CD1c-positive myeloid dendritic cell (primary cell): ENCODE measurements around the gene IRF9.

Source experiments
- DNase-seq: peaks from one replicate; pipeline ENCODE4 v3.0.0-alpha.2; 2016; ENCODE audit errors: extremely low spot score

The IRF9 gene, protein sequence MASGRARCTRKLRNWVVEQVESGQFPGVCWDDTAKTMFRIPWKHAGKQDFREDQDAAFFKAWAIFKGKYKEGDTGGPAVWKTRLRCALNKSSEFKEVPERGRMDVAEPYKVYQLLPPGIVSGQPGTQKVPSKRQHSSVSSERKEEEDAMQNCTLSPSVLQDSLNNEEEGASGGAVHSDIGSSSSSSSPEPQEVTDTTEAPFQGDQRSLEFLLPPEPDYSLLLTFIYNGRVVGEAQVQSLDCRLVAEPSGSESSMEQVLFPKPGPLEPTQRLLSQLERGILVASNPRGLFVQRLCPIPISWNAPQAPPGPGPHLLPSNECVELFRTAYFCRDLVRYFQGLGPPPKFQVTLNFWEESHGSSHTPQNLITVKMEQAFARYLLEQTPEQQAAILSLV

DNA sequence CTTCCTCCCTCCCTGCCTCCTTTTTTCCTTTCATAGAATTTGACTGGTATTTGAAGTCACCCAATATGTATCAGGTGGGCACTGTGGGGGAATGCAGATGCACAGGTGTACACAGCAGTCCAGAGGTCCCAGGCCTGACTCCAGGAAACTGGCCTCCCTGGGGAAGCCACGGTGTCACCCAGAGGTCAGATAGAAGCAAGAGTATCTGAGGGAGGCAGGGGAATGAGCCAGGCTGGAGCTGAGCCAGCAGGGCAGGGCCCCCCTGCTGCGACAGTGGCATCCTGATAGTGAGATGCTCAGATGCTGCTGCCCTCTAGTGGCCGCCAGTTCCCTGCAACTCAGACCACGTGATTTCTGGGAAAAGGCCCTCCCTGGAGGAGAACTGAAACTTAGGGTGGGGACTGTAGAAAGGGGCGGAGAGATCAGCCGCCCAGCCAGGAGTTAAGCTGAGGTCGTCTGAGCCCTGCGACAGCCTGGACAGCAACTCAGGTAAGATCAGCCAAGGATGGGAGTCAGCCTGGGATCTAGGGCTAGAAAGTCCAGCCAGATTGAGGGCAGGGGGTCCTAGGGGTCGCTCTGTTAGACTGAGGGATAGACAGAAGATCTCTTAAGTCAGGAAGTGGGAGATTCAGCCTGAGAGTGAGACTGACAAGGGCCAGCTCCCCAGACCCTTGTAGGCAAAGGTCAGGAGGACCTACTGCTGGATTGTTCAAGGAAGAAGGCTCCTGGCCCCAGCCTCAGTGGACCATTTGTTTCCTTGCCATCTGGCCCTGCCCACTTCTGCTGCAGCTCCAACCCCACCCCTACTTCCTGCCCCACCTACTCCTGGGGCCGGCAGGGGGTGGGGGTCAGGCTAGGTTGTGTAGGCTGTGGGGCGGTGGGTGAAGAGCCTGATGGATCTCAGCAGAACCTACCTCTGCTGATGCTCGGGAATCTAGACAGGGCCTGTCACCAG lies at the start of gene IRF9:
IRF9 (plus strand) TSS at position 416 of the 955 bp plus-strand sequence. CDS start 880 bp downstream, outside the sequence.
- DNase-seq = peak; percentile 98

DNA sequence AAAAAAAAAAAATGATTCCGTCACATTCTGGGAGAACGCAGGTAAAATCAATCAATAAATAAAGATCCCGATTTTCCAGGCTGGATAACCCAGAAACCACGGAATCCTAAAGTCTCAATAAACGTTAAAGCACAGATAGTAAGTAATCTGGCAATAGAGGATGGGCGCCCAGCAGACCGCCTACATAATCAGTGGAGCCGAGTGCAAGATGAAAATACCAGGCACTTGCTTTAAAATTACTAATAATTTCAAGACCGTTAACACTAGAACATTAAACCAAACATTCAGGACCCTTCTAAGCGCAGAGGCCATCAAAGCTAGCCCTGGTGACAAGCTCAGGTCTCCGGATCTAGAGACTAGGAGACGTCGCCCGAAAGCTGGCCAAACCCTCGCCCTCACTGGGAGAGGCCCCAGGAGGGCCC lies 47.7 kb upstream of the IRF9 start:
- DNase-seq = peak; percentile 11

DNA sequence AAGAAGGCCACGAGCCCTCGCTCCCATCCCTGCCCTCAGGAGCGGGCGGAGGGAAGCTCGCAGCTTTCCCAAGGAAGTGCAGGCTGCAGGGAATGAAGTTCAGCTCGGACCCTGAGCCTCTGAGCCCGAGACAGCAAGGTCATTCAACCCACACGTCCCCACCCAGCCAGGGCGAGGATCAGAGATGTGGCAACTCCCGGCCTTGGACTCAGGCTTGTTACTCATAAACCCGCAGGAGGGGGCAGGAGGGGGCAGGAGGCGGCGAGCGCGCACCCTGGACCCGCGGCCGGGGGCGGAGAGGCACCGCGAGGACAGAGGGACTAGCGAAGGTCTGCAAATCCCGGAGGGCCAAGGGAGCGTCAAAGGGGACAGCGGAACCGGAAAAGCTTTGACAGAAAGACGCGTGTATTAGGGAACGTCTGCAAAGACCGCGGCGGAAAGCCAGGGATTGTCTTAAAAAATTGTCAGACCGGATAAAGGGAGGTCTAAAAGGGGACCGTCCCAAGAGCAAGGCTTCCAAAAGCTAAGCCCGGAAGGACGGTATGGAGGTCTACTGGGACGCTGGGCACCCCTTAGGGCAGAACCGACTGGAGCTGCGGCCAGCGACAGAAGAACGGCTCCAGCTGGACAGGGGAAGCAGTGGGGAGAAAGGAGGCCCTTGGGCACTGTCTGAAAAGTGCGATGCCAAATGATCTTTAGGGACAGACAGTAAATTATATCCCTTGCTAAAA lies 47.1 kb upstream of the IRF9 start:
- peak; percentile 96 for DNase-seq

DNA sequence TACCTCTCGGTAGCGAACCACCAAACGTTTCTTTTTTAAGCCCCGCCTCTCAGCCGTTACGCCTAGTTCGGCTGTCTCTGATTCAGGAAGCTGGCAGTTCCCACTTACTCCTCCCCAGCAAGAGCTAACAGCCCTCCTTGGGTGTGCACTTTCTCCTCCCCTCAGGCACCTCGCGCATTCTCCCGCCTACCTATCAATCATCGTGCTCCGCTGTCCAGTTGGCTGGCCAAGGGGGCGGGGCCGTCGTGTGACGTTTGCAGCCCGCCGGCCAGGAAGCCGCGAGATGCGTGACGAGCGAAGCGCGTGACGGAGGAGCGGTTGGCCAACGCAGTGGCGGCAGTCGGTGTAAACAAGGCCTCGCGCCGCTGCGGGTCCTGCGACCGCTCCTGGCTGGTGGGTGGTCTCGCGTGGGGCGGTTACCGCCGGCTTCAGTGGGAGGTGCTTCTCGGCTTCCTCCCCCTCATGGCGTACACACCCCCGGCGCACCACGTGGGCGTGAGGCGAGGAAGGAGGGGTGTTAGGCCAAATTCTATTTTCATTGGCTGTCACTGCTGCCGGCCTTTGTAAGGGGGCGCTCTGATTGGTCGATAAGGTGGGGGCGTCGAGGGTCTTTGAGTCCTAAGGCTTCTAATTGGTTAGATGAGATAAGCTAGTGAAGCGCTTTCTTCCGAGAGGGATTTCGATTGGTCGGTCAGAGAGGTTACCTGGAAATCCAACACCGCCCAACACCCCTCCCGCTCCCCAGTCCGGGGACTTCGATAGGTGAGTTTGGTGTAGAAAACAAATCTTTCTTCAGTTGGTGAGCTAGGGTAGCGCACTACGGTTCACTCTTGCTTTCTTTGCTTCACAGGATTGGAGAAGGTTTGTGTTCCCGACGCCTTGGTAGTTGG lies 46.3 kb upstream of the IRF9 start, which contains the start of the genes DCAF11 and NRL:
DCAF11 (plus strand) TSS at position 246 of the 890 bp plus-strand sequence. CDS start 818 bp downstream, outside the sequence.
NRL (minus strand) TSS at position 418 of the 890 bp plus-strand sequence. CDS start 32,101 bp downstream, outside the sequence.
- DNase-seq = peak; percentile 99

DNA sequence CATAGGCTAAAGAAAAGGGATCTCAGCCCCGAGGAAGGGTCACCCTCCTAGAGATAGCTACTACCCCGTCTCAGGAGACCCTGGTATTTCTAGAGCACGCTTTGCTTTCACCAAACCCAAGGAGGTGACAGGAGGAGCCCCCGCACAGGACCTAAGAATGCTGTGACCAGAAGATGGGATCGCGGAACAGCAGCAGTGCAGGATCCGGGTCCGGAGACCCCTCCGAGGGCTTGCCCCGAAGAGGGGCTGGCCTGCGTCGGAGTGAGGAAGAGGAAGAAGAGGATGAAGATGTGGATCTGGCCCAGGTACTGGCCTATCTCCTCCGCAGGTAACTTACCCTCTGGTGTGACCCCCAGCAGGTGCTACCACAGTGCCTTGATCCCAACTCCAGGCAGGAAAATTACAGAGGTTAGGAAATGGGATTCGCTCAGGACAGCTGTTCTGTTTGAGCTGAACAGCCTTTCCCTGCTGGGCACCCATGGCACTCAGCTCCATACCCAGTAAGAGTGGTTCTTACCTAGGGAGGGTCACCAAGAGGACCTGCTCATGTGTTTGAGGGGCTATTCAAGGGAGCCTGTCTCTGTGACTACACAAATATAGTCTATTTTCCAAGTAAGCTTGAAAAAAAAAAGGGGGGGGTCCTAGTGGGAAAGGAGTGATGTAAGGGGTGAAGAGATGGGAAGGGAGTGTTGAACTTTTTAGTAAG lies 45.5 kb upstream of the IRF9 start:
- DNase-seq = no peak

DNA sequence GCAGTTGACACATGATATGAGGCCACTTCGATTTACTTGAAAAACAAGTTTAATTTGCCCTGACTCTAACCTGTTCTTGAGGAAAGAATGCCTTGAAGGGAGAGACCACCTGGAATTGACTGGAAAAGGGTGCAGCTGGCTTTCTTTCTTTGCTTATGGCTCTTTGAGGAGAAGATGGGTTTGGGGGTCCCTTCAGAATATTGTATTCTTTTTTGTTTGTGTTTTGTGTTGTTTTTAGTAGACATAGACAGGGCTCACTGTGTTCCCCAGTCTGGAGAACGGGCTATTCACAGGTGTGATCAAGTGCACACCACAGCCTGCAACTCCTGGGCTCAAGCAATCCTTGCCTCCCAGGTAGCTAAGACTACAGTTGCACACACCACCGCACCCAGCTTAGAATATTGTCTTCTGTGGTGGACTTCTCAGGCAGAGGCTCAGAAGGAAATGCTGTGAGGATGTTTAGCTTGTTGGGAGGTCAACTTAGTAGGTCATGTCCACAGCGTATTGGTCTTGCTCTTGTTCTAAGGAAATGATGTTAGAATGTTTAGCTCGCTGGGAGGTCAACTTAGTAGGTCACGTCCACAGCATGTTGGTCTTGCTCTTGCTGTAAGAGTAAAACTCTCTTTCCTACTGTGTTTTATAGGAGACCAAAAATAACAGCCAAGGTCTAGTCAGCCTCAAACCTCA lies 44.8 kb upstream of the IRF9 start:
- no peak for DNase-seq

DNA sequence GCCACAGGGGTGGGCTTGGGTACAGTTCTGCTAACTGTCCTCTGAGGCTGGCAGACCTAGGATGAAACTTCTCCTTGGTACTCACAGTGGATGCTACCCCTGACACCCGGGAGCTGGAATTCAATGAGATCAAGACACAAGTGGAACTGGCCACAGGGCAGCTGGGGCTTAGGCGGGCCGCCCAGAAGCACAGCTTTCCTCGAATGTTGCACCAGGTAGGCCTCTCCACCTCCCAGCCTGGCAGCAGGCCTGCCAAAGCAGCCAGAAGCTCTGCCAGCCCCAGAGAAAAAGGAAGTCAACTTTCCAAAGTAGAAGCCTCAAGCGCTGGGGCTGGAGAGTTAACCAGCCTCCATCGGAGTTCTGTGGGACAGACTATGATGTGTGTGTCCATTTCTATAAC lies 43.9 kb upstream of the IRF9 start:
- DNase-seq = no peak

DNA sequence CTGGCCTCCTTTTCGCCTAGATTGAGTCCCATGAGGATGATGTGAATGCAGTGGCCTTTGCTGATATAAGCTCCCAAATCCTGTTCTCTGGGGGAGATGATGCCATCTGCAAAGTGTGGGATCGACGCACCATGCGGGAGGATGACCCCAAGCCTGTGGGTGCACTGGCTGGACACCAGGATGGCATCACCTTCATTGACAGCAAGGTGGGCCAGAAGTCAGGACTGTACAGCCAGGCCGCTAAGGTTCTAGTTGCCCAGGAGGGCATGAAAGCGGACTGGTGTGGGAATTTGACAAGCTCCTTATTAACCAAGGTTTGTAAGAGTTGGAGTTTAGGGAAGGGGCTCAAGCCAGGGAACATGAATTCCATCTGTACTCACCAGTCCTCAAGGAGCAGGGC lies 41.4 kb upstream of the IRF9 start:
- DNase-seq = no peak

DNA sequence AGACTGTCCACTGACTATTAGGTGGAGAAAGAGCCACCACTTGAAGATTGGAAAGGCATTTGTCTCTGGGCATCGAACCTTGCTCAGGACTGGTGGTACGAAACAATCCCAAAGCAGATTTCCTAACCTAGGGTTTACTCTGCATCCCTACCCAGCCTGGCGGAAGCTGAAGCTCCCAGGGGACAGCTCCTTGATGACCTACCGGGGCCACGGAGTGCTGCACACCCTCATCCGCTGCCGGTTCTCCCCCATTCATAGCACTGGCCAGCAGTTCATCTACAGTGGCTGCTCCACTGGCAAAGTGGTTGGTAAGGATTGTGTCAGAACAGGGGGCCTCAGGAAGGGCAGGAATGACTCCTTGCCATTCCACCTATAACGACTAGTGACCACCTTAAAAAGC lies 39.9 kb upstream of the IRF9 start:
- DNase-seq = no peak

DNA sequence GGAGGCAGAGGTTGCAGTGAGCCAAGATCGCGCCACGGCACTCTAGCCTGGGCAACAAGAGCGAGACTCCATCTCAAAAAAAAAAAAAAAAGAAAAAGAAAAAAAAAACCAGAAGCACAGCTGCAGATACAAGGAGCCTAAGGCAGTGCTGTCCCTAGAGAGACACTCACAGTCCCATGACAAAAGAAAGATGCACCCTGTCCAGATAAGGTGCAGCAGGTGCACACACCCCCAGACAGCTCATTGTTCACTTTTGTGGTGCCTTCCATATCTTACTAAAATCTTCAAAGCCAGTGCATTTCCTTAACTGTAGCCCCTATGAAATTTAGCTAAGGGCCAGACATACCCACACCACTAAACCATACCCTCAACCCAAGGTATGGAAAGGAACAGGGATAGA lies 38.6 kb upstream of the IRF9 start:
- no peak for DNase-seq

DNA sequence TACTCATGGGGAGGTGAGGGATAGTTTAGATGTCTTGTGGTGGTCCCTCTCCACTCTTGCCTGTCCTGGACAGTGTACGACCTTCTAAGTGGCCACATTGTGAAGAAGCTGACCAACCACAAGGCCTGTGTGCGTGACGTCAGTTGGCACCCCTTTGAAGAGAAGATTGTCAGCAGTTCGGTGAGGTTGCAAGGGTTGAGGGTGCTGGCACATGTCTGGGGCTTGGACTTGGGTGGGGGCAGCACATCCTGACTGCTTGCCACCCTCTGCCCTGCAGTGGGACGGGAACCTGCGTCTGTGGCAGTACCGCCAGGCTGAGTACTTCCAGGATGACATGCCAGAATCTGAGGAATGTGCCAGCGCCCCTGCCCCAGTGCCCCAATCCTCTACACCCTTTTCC lies 38.2 kb upstream of the IRF9 start:
- no peak for DNase-seq

DNA sequence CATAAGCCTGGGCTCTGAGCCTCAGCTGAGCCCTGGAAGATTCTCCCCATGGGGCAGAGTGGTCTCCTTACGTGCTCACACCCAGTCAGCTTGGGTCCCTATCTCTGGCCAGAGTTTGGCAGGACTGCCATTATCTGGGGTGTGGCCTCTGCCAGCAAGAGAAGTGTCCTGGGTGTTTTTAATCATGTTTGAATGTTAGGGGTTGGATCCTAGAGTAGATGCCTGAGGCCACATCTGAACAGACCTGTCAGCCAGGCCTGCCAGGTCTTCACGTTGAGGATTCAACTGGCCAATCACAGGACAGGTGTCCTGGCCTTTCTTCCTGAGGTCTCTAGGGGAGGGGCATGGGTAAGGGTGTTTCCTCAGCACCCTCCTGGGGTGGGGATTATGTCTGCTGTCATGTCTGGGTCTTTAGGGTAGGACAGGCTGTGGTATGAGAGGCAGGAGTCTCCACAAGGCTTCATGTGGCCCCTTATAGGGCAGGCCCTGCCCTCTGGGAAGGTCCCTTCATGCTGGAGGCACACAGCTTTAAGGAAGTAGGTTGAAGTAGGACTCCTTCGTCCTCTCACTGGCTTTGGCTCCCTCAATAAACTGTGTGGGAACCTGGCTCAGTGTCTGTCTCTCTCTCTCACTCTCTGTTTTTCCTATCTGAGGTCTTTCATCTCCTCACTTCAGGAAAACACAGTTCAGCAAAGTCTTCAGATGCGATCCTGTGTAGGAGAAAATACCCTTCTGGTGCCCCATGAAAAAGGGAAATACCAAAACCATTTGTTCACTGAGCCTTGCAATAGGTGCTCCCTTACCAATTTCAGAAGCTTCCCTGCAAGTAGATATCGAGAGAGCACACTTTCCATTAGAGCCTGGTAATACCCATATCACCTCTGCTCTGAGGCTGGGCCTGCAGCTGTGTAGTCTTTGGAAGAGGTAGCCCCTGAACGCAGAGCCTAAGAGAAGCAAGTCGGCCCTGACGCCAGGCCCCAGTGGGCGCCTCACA lies 37.3 kb upstream of the IRF9 start:
- no peak for DNase-seq

DNA sequence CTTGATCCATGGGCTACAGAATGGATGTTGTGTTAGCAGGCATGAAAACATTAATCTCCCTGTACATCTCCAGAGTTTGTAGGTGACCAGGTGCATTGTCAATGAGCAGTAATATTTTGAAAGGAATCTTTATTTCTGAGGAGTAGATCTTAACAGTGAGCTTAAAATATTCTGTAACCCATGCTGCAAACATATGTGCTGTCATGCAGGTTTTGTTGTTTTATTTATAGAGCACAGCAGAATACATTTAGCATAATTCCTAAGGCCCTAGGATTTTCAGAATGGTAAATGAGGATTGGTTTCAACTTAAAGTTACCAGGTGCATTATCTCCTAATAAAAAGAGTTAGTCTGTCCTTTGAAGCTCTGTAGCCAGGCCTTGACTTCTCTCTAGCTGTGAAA lies 34.1 kb upstream of the IRF9 start:
- DNase-seq = no peak

DNA sequence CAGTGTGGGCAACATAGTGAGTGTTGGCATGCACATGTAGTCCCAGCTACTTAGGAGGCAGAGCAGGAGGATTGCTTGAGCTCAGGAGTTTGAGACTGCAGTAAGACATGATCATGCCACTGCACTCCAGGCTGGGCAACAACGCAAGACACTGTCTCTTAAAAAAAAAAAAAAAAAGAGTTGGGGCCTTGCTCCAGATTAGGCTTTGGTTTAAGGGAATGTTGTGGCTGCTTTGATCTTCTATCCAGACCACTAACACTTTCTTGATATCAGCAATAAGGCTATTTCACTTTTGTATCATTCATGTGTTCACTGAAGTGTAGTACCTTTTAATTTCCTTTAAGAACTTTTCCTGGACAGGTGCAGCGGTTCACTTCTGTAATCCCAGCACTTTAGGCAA lies 33.4 kb upstream of the IRF9 start:
- no peak for DNase-seq

DNA sequence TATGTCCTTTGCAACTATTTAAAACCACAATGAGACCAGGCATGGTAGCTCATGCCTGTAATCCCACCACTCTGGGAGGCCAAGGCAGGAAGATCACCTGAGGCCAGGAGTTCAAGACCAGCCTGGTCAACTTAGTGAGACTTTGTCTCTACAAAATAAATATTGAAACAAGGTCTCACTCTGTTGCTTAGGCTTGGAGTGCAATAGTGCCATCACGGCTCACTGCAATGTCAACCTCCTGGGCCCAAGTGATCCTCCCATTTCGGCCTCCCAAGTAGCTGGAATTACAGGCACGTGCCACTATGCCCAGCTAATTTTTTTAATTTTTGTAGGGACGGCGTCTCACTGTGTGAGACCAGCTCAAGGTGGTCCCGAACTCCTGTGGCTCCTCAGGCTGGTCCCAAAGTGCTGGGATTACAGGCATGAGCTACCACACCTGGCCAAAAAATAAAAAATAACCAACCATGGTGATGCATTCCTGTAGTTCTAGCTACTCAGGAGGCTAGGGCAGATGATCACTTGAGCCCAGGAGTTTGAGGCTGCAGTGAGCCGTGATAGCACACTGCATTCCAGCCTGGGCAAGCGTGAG lies 31.6 kb upstream of the IRF9 start:
- no peak for DNase-seq

DNA sequence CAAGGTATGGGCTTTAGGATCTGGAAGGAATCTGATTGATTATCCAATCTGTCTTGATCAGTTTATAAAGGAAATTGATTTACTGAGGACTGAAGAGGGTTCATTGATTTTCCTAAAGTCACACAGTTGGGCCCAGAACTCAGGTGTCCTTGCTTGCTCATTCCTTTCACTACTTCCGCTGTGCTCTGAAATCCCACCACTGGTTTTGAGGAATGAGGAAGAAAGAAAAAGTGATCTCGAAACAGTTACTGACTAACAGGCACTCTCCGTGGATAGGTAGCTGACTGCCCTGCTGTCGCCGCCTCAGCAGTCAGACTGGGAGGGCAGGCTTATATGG lies 30.7 kb upstream of the IRF9 start, which contains the start of gene FITM1:
FITM1 (plus strand) TSS at position 280 of the 337 bp plus-strand sequence. CDS start 905 bp downstream, outside the sequence.
- peak; percentile 18 for DNase-seq

DNA sequence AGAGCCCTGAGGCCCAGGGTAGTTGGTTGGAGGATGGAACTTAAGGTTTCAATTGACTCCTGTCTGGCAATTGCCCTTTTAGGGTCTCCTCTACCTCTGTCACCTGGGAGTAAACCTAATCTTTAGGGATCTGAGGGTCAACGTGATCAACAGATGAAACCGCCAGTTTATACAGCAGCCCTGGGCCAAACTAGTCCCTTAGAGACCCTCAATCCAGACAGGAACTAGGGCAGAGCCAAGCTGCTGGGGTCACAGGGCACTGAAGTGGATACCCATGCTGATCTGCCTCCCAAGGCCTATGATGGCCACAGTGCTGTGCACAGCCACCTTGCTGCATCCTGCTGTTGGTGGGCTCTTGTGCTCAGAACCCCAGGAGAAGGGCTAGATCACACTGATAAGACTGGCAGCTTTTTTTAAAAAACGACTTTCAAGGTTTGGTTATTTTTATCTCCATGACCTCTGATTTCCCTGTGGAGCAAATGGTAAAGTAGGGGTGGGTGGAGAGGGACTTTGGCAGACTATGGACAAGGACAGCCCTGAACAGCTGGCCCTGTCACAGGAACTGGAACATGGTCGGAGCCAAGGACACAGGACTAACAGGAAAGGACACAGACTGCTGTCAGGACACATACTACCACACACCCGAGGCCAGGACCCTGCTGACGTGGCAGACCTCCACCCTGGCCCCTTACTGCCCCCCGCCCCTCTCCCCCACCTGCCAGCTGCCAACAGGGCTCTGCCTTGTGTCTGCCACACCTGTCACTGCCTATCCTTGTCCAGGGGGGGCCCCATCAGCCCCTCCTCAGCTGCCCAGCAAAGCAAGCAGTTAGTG lies 30.1 kb upstream of the IRF9 start:
- DNase-seq = no peak
